H9 (cell line): Measurements from ENCODE around the gene CUEDC1. TPM values are rescaled to one million over a fixed set of nuclear protein-coding genes. Genes with fewer than 3 reads are reported as not detected.

Experiments
- DNase-seq: peaks from one replicate; pipeline ENCODE4 v3.0.0-alpha.2; 2017
- H2AFZ ChIP-seq: one replicate; pipeline ENCODE4 v1.6.1; 2013; ENCODE audit warnings: mild to moderate bottlenecking, low read length, control low read depth, moderate library complexity
- H2AK5ac ChIP-seq: 2 replicates; pipeline ENCODE4 v1.6.1; 2013; ENCODE audit warnings: low read length, control low read depth, mixed read lengths; ENCODE audit not compliant: insufficient read length
- H2BK120ac ChIP-seq: one replicate; pipeline ENCODE4 v1.6.1; 2013; ENCODE audit warnings: low read depth, mild to moderate bottlenecking, low read length, control low read depth, inconsistent platforms; ENCODE audit not compliant: poor library complexity, severe bottlenecking
- H2BK12ac ChIP-seq: 2 replicates; pipeline ENCODE4 v1.6.1; 2013; ENCODE audit warnings: low read length, control low read depth, mixed read lengths, low read depth; ENCODE audit not compliant: insufficient read length
- H2BK15ac ChIP-seq: 2 replicates; pipeline ENCODE4 v1.6.1; 2013; ENCODE audit warnings: low read depth, low read length, control low read depth
- H2BK20ac ChIP-seq: one replicate; pipeline ENCODE4 v1.6.1; 2013; ENCODE audit warnings: low read depth, mild to moderate bottlenecking, low read length, control low read depth, inconsistent platforms; ENCODE audit not compliant: poor library complexity, severe bottlenecking
- H2BK5ac ChIP-seq: 2 replicates; pipeline ENCODE4 v1.6.1; 2013; ENCODE audit warnings: low read length, control low read depth, mixed read lengths; ENCODE audit not compliant: insufficient read length
- H3K14ac ChIP-seq: 2 replicates; pipeline ENCODE4 v1.6.1; 2013; ENCODE audit warnings: low read length, control low read depth; ENCODE audit not compliant: insufficient read depth
- H3K18ac ChIP-seq: 2 replicates; pipeline ENCODE4 v1.6.1; 2013; ENCODE audit warnings: low read depth, mild to moderate bottlenecking, mixed read lengths, low read length, control low read depth; ENCODE audit not compliant: insufficient read length
- H3K23ac ChIP-seq: 2 replicates; pipeline ENCODE4 v1.6.1; 2013; ENCODE audit warnings: low read length, control low read depth, mixed read lengths, low read depth; ENCODE audit not compliant: insufficient read length
- H3K23me2 ChIP-seq: 2 replicates; pipeline ENCODE4 v1.6.1; 2013; ENCODE audit warnings: low read depth, mild to moderate bottlenecking, mixed read lengths, low read length, control low read depth; ENCODE audit not compliant: insufficient read length, poor library complexity, severe bottlenecking
- H3K27ac ChIP-seq: 2 replicates; pipeline ENCODE4 v1.5.1; 2013; ENCODE audit warnings: low read length, control low read depth, mixed read lengths, low read depth; ENCODE audit not compliant: insufficient read length
- H3K27me3 ChIP-seq: 2 replicates; pipeline ENCODE4 v1.6.1; 2013; ENCODE audit warnings: low read length, control low read depth, inconsistent platforms; ENCODE audit not compliant: insufficient read depth
- H3K4ac ChIP-seq: 2 replicates; pipeline ENCODE4 v1.6.1; 2013; ENCODE audit warnings: low read depth, mild to moderate bottlenecking, control low read depth, inconsistent platforms, low read length, moderate library complexity
- H3K4me1 ChIP-seq: 2 replicates; pipeline ENCODE4 v1.6.1; 2013; ENCODE audit warnings: low read length, control low read depth, inconsistent platforms; ENCODE audit not compliant: insufficient read depth
- H3K4me2 ChIP-seq: 2 replicates; pipeline ENCODE4 v1.6.1; 2013; ENCODE audit warnings: low read length, control low read depth, mixed read lengths; ENCODE audit not compliant: insufficient read length, insufficient read depth
- H3K56ac ChIP-seq: 2 replicates; pipeline ENCODE4 v1.6.1; 2013; ENCODE audit warnings: low read depth, mild to moderate bottlenecking, mixed read lengths, low read length, control low read depth; ENCODE audit not compliant: insufficient read length
- H3K79me1 ChIP-seq: 2 replicates; pipeline ENCODE4 v1.6.1; 2013; ENCODE audit warnings: low read depth, mild to moderate bottlenecking, moderate library complexity, low read length, control low read depth, inconsistent platforms; ENCODE audit not compliant: insufficient read depth, poor library complexity, severe bottlenecking
- H3K79me2 ChIP-seq: 2 replicates; pipeline ENCODE4 v1.6.1; 2013; ENCODE audit warnings: low read length, control low read depth, inconsistent platforms; ENCODE audit not compliant: insufficient read depth
- H3K9ac ChIP-seq: 2 replicates; pipeline ENCODE4 v1.6.1; 2013; ENCODE audit warnings: low read length, control low read depth, mixed read lengths; ENCODE audit not compliant: insufficient read length; ENCODE audit errors: extremely low read depth
- H3K9me3 ChIP-seq: one replicate; pipeline ENCODE4 v1.6.1; 2013; ENCODE audit warnings: low read depth, low read length, inconsistent platforms; ENCODE audit not compliant: control insufficient read depth
- H3T11ph ChIP-seq: one replicate; pipeline ENCODE4 v1.6.1; 2013; ENCODE audit warnings: mild to moderate bottlenecking, low read length, control low read depth, inconsistent platforms
- H4K20me1 ChIP-seq: one replicate; pipeline ENCODE4 v1.6.1; 2013; ENCODE audit not compliant: control insufficient read depth, insufficient read length, insufficient read depth
- H4K5ac ChIP-seq: 2 replicates; pipeline ENCODE4 v1.6.1; 2013; ENCODE audit warnings: low read depth, mild to moderate bottlenecking, mixed read lengths, low read length, control low read depth; ENCODE audit not compliant: insufficient read length
- H4K8ac ChIP-seq: replicated peaks from 2 replicates; pipeline ENCODE4 v1.6.1; 2013; ENCODE audit warnings: low read length, control low read depth, mixed read lengths, low read depth; ENCODE audit not compliant: insufficient read length
- H4K91ac ChIP-seq: 2 replicates; pipeline ENCODE4 v1.6.1; 2013; ENCODE audit warnings: low read depth, mild to moderate bottlenecking, moderate library complexity, mixed read lengths, low read length, control low read depth; ENCODE audit not compliant: insufficient read length
- H3K27ac Mint-ChIP-seq, 3 experiments: 2 replicates in 2 of 3; 3 replicates in 1 of 3; pipeline ENCODE4 v1.8.0; 2020 to 2021; ENCODE audit warnings: mixed read lengths in 3 of 3, mild to moderate bottlenecking in 1 of 3, moderate library complexity in 1 of 3
- H3K27me3 Mint-ChIP-seq: 2 replicates; pipeline ENCODE4 v1.8.0; 2021; ENCODE audit warnings: low read depth, mild to moderate bottlenecking, moderate library complexity, mixed read lengths
- H3K36me3 Mint-ChIP-seq, 3 experiments: 2 replicates in 2 of 3; 3 replicates in 1 of 3; pipeline ENCODE4 v1.8.0; 2020 to 2021; ENCODE audit warnings: low read depth in 3 of 3, mixed read lengths in 3 of 3; ENCODE audit not compliant: insufficient read depth in 1 of 3
- H3K4me1 Mint-ChIP-seq, 2 experiments: 2 replicates each; pipeline ENCODE4 v1.8.0; 2020; ENCODE audit warnings: mixed read lengths in 2 of 2
- H3K4me3 Mint-ChIP-seq, 2 experiments: 2 replicates in 1 of 2; 3 replicates in 1 of 2; pipeline ENCODE4 v1.8.0; 2020 to 2021; ENCODE audit warnings: mild to moderate bottlenecking in 2 of 2, mixed read lengths in 2 of 2, moderate library complexity in 1 of 2
- H3K9me3 Mint-ChIP-seq, 2 experiments: 2 replicates in 1 of 2; 3 replicates in 1 of 2; pipeline ENCODE4 v1.8.0; 2020; ENCODE audit warnings: mild to moderate bottlenecking in 2 of 2, mixed read lengths in 2 of 2, moderate library complexity in 1 of 2
- CTCF ChIP-seq: fragments of 200-600 bp; sonication (generic); conservative IDR thresholded peaks from 3 replicates; pipeline ENCODE4 v1.8.0; 2021; ENCODE audit warnings: antibody characterized with exemption, mild to moderate bottlenecking
- WGBS: extraction: QIAGEN DNeasy Blood & Tissue Kit; methylation state at CpG from one replicate; pipeline ENCODE4 v1.1.7; 2013; ENCODE audit warnings: missing lambda C conversion rate, low lambda C conversion rate, mixed read lengths; ENCODE audit not compliant: insufficient read length; ENCODE audit errors: extremely low coverage; 5-methylcytosine and 5-hydroxymethylcytosine counted together
- total RNA-seq: library from RNA; stranded (reverse); gene quantifications from 2 replicates; pipeline ENCODE4 v1.2.1, GENCODE V29; 2021

Gene CUEDC1
- total RNA-seq, 1 experiment from 2014 or later, result 7.3 TPM

- Histone ChIP-seq H3K9me3 (no peaks in the 10 kb centered on the region), H3K4me1 (peaks cover 18% of the 10 kb centered on the region), H2BK5ac (no peak overlapping the region), H4K91ac (no peak overlapping the region), H2BK12ac (no peak overlapping the region), H3K79me1 (no peaks in the 10 kb centered on the region), H3K18ac (no peak overlapping the region), H4K8ac (no peak overlapping the region), H4K20me1 (peaks cover 4% of the 10 kb centered on the region), H3K23me2 (peaks cover 3% of the 10 kb centered on the region), H2BK20ac (no peak overlapping the region), H3K23ac (no peak overlapping the region), H2AK5ac (no peak overlapping the region), H3K27me3 (no peaks in the 10 kb centered on the region; the same call in 1 of the 2 replicates), H3K27ac (no peak overlapping the region), H3K4ac (no peak overlapping the region), H4K5ac (no peak overlapping the region), H3K14ac (no peak overlapping the region), H2BK120ac (no peak overlapping the region), H3T11ph (no peak overlapping the region), H2AFZ (no peak overlapping the region), H3K56ac (no peak overlapping the region), H3K9ac (no peak overlapping the region), H2BK15ac (no peak overlapping the region), H3K4me2 (peak overlapping the region; percentile 1), H3K79me2 (no peaks in the 10 kb centered on the region)
- H3K36me3 Mint-ChIP-seq, result peaks cover 3 to 8% (median 5%) of the 10 kb centered on the region in 3 experiments; a peak in 5 of 7 replicates
- WGBS, result no CpG with 5 or more reads among the region's 8 CpGs
- peak overlapping the region in 2 of 3 experiments; percentile 69 to 77; a peak in 2 of 7 replicates for H3K27ac Mint-ChIP-seq
- peak; percentile 67 for DNase-seq
- peaks cover 5 to 9% of the 10 kb centered on the region in 2 experiments; a peak in 2 of 5 replicates for H3K9me3 Mint-ChIP-seq
- TF ChIP-seq CTCF, result no peak
- H3K4me1 Mint-ChIP-seq, result peaks cover 47 to 51% of the 10 kb centered on the region in 2 experiments
- peaks cover 41% of the 10 kb centered on the region for H3K27me3 Mint-ChIP-seq
- H3K4me3 Mint-ChIP-seq, result no peak overlapping the region
Measured at GRCh38 chr17:57881143-57881542, 74.1 kb downstream of the CUEDC1 start.
